Ishikawa (cell line): ENCODE measurements around the gene ZMYND15.

Experiments
- CEBPB ChIP-seq: IDR thresholded peaks from 2 replicates; pipeline ENCODE4 v1.6.1; 2012
- CREB1 ChIP-seq: IDR thresholded peaks from 2 replicates; pipeline ENCODE4 v1.6.1; 2012; ENCODE audit warnings: low read depth
- EGR1 ChIP-seq: IDR thresholded peaks from 2 replicates; pipeline ENCODE4 v1.6.1; 2012
- EP300 ChIP-seq: IDR thresholded peaks from 2 replicates; pipeline ENCODE4 v1.6.1; 2012; ENCODE audit warnings: borderline replicate concordance
- FOXM1 ChIP-seq: IDR thresholded peaks from 2 replicates; pipeline ENCODE4 v1.6.1; 2012; ENCODE audit warnings: low read depth, borderline replicate concordance
- MAX ChIP-seq: IDR thresholded peaks from 2 replicates; pipeline ENCODE4 v1.6.1; 2012
- NFIC ChIP-seq: IDR thresholded peaks from 2 replicates; pipeline ENCODE4 v1.6.1; 2012
- RAD21 ChIP-seq: IDR thresholded peaks from 2 replicates; pipeline ENCODE4 v1.6.1; 2012; ENCODE audit warnings: low read depth
- REST ChIP-seq: IDR thresholded peaks from 2 replicates; pipeline ENCODE4 v1.6.1; 2012; ENCODE audit warnings: low read depth, mild to moderate bottlenecking
- TAF1 ChIP-seq: IDR thresholded peaks from 2 replicates; pipeline ENCODE4 v1.6.1; 2012; ENCODE audit warnings: low read depth, mild to moderate bottlenecking
- TCF12 ChIP-seq: IDR thresholded peaks from 2 replicates; pipeline ENCODE4 v1.6.1; 2012; ENCODE audit warnings: low read depth
- TEAD4 ChIP-seq: IDR thresholded peaks from 2 replicates; pipeline ENCODE4 v1.6.1; 2012
- USF1 ChIP-seq: IDR thresholded peaks from 2 replicates; pipeline ENCODE4 v1.6.1; 2012
- YY1 ChIP-seq: IDR thresholded peaks from 2 replicates; pipeline ENCODE4 v1.6.1; 2012; ENCODE audit warnings: low read depth
- ZBTB7A ChIP-seq: IDR thresholded peaks from 2 replicates; pipeline ENCODE4 v1.6.1; 2012; ENCODE audit warnings: low read depth

ZMYND15 gene

GRCh38 chr17:4748686-4749085 is 9.1 kb downstream of the ZMYND15 start:
- TF ChIP-seq TAF1 (no peak), NFIC (no peak), USF1 (no peak), TCF12 (no peak), CEBPB (no peak), CREB1 (no peak), RAD21 (no peak), EP300 (no peak), MAX (no peak), YY1 (no peak), EGR1 (no peak), FOXM1 (no peak), ZBTB7A (no peak), REST (no peak)

GRCh38 chr17:4750606-4751005 is 11.0 kb downstream of the ZMYND15 start:
- TF ChIP-seq EP300 = no peak

GRCh38 chr17:4751932-4752331 is 12.3 kb downstream of the ZMYND15 start:
- no peak for TF ChIP-seq REST
- TF ChIP-seq MAX = no peak
- no peak for TF ChIP-seq YY1
- no peak for TF ChIP-seq TAF1
- no peak for TF ChIP-seq CEBPB
- no peak for TF ChIP-seq EGR1

- TF ChIP-seq FOXM1 (no peak), ZBTB7A (no peak), CREB1 (no peak), TAF1 (no peak), MAX (no peak), REST (no peak), EP300 (no peak), USF1 (no peak), EGR1 (no peak), TCF12 (no peak), NFIC (no peak), RAD21 (no peak), CEBPB (no peak), YY1 (no peak), TEAD4 (no peak)
Observed at GRCh38 chr17:4753392-4753791, 13.8 kb downstream of the ZMYND15 start.

- TF ChIP-seq CREB1 (no peak), RAD21 (no peak), YY1 (no peak), CEBPB (no peak), TCF12 (no peak), ZBTB7A (no peak)
Observed at GRCh38 chr17:4759776-4760236, 20.2 kb downstream of the ZMYND15 start.

- TF ChIP-seq RAD21 (no peak), NFIC (no peak), EGR1 (no peak), REST (no peak), ZBTB7A (no peak), EP300 (no peak), USF1 (no peak), FOXM1 (no peak), TAF1 (no peak), MAX (no peak), YY1 (no peak), CREB1 (no peak), TEAD4 (no peak), CEBPB (no peak), TCF12 (no peak)
Observed at GRCh38 chr17:4764595-4764994, 25.0 kb downstream of the ZMYND15 start.
